WTC11 (cell line): ENCODE results near the gene SREBF1. TPM values are rescaled to one million over a fixed set of nuclear protein-coding genes. Genes with fewer than 3 reads are reported as not detected.

Experiments
- ATAC-seq: fragments of 200-7000 bp; cut with Tn5 transposase; 2 replicates; pipeline ENCODE4 v1.10.0; 2021; ENCODE audit warnings: mild to moderate bottlenecking, moderate library complexity
- CTCF ChIA-PET: fragments of 300-600 bp; sonication (Branson Sonifier 250); formaldehyde crosslinking; loops from one replicate; lab custom pipeline; 2021; ENCODE audit warnings: antibody characterized with exemption; lab: Charles Lee
- POLR2A ChIA-PET: fragments of 350-600 bp; sonication (Branson Sonifier 250); formaldehyde crosslinking; loops from one replicate; lab custom pipeline; 2021; ENCODE audit warnings: antibody characterized with exemption; lab: Charles Lee
- DNase-seq: peaks from one replicate; pipeline ENCODE4 v3.0.0; 2021; ENCODE audit warnings: low spot score
- H3K27ac Mint-ChIP-seq: 2 replicates; pipeline ENCODE4 v1.8.0; 2021; ENCODE audit warnings: mixed read lengths
- H3K27me3 Mint-ChIP-seq: 2 replicates; pipeline ENCODE4 v1.8.0; 2021; ENCODE audit warnings: low read depth, mild to moderate bottlenecking, moderate library complexity, mixed read lengths
- H3K36me3 Mint-ChIP-seq: 2 replicates; pipeline ENCODE4 v1.8.0; 2021; ENCODE audit warnings: mixed read lengths
- H3K4me1 Mint-ChIP-seq: 2 replicates; pipeline ENCODE4 v1.8.0; 2022; ENCODE audit warnings: mixed read lengths
- H3K4me3 Mint-ChIP-seq: 2 replicates; pipeline ENCODE4 v1.8.0; 2021; ENCODE audit warnings: mild to moderate bottlenecking, moderate library complexity, mixed read lengths
- H3K9me3 Mint-ChIP-seq: 2 replicates; pipeline ENCODE4 v1.8.0; 2021; ENCODE audit warnings: mixed read lengths
- ATF1 ChIP-seq: sonication (generic); formaldehyde crosslinking; IDR thresholded peaks from 2 replicates; pipeline ENCODE4 v1.8.1; 2023; ENCODE audit warnings: mild to moderate bottlenecking, moderate library complexity, missing genetic modification reagents
- ATF3 ChIP-seq: sonication (generic); formaldehyde crosslinking; conservative IDR thresholded peaks from 2 replicates; pipeline ENCODE4 v1.8.1; 2022; ENCODE audit warnings: mild to moderate bottlenecking, missing genetic modification reagents
- E2F4 ChIP-seq: sonication (generic); formaldehyde crosslinking; IDR thresholded peaks from 2 replicates; pipeline ENCODE4 v1.8.1; 2022; ENCODE audit warnings: low read depth, mild to moderate bottlenecking, moderate library complexity, missing genetic modification reagents, borderline replicate concordance
- E2F5 ChIP-seq: sonication (generic); formaldehyde crosslinking; IDR thresholded peaks from 2 replicates; pipeline ENCODE4 v1.8.1; 2022; ENCODE audit warnings: mild to moderate bottlenecking, moderate library complexity, missing genetic modification reagents
- ESRRA ChIP-seq: sonication (generic); formaldehyde crosslinking; IDR thresholded peaks from 2 replicates; pipeline ENCODE4 v1.8.1; 2022; ENCODE audit warnings: mild to moderate bottlenecking, missing genetic modification reagents, borderline replicate concordance
- FOXK1 ChIP-seq: sonication (generic); formaldehyde crosslinking; IDR thresholded peaks from 2 replicates; pipeline ENCODE4 v1.8.0; 2022; ENCODE audit warnings: mild to moderate bottlenecking, moderate library complexity, missing genetic modification reagents
- FOXP1 ChIP-seq: sonication (generic); formaldehyde crosslinking; IDR thresholded peaks from 2 replicates; pipeline ENCODE4 v1.8.0; 2022; ENCODE audit warnings: missing genetic modification reagents, mild to moderate bottlenecking, moderate library complexity, borderline replicate concordance
- GTF2I ChIP-seq: fragments of 250-450 bp; sonication (Bioruptor Pico); conservative IDR thresholded peaks from 2 replicates; pipeline ENCODE4 v1.4.0; 2021; ENCODE audit warnings: mild to moderate bottlenecking
- MAX ChIP-seq: sonication (generic); formaldehyde crosslinking; IDR thresholded peaks from 2 replicates; pipeline ENCODE4 v1.8.0; 2022; ENCODE audit warnings: mild to moderate bottlenecking, missing genetic modification reagents
- MXD4 ChIP-seq: fragments of 250-450 bp; sonication (Bioruptor Pico); IDR thresholded peaks from 2 replicates; pipeline ENCODE4 v1.8.0; 2021; ENCODE audit warnings: mild to moderate bottlenecking, moderate library complexity, borderline replicate concordance
- NFYB ChIP-seq: sonication (generic); formaldehyde crosslinking; conservative IDR thresholded peaks from 2 replicates; pipeline ENCODE4 v1.8.0; 2022; ENCODE audit warnings: low read depth, missing genetic modification reagents
- NR1H2 ChIP-seq: sonication (generic); formaldehyde crosslinking; IDR thresholded peaks from 2 replicates; pipeline ENCODE4 v1.9.0; 2021; ENCODE audit warnings: mild to moderate bottlenecking, moderate library complexity, missing genetic modification reagents
- NR3C1 ChIP-seq: sonication (generic); formaldehyde crosslinking; conservative IDR thresholded peaks from 2 replicates; pipeline ENCODE4 v1.8.1; 2023; ENCODE audit warnings: low read depth, mild to moderate bottlenecking, missing genetic modification reagents
- SMAD4 ChIP-seq: sonication (generic); formaldehyde crosslinking; IDR thresholded peaks from 2 replicates; pipeline ENCODE4 v1.8.0; 2022; ENCODE audit warnings: mild to moderate bottlenecking, missing genetic modification reagents
- SOX15 ChIP-seq: fragments of 250-450 bp; sonication (Bioruptor Pico); IDR thresholded peaks from 2 replicates; pipeline ENCODE4 v1.9.0; 2021; ENCODE audit warnings: mild to moderate bottlenecking
- TCF7 ChIP-seq: sonication (generic); formaldehyde crosslinking; IDR thresholded peaks from 2 replicates; pipeline ENCODE4 v1.8.0; 2022; ENCODE audit warnings: mild to moderate bottlenecking, low read depth, missing genetic modification reagents, moderate library complexity
- TEAD1 ChIP-seq: sonication (generic); formaldehyde crosslinking; IDR thresholded peaks from 2 replicates; pipeline ENCODE4 v1.8.0; 2022; ENCODE audit warnings: mild to moderate bottlenecking, missing genetic modification reagents
- ZMAT4 ChIP-seq: fragments of 250-450 bp; sonication (Bioruptor Pico); IDR thresholded peaks from 2 replicates; pipeline ENCODE4 v1.9.0; 2021; ENCODE audit warnings: mild to moderate bottlenecking
- ZNF138 ChIP-seq: sonication (generic); formaldehyde crosslinking; conservative IDR thresholded peaks from 2 replicates; pipeline ENCODE4 v1.8.1; 2022; ENCODE audit warnings: mild to moderate bottlenecking, moderate library complexity, missing genetic modification reagents
- total RNA-seq: library from RNA; stranded (reverse); gene quantifications from 3 replicates; pipeline ENCODE4 v1.2.3, GENCODE V29; 2021
- TF ChIP-seq, protein P1 (sequence below): fragments of 250-450 bp; sonication (Bioruptor Pico); IDR thresholded peaks from 2 replicates; pipeline ENCODE4 v1.9.0; 2021; ENCODE audit warnings: mild to moderate bottlenecking
- TF ChIP-seq, protein P2 (sequence below): fragments of 200-600 bp; IDR thresholded peaks from 2 replicates; pipeline ENCODE4 v1.8.0; 2022; ENCODE audit warnings: antibody characterized with exemption
- TF ChIP-seq, protein P3 (sequence below): sonication (generic); formaldehyde crosslinking; IDR thresholded peaks from 2 replicates; pipeline ENCODE4 v1.8.1; 2022; ENCODE audit warnings: mild to moderate bottlenecking, missing genetic modification reagents, moderate library complexity, borderline replicate concordance

Gene SREBF1
- total RNA-seq, 1 experiment from 2014 or later: 93.7 TPM

DNA sequence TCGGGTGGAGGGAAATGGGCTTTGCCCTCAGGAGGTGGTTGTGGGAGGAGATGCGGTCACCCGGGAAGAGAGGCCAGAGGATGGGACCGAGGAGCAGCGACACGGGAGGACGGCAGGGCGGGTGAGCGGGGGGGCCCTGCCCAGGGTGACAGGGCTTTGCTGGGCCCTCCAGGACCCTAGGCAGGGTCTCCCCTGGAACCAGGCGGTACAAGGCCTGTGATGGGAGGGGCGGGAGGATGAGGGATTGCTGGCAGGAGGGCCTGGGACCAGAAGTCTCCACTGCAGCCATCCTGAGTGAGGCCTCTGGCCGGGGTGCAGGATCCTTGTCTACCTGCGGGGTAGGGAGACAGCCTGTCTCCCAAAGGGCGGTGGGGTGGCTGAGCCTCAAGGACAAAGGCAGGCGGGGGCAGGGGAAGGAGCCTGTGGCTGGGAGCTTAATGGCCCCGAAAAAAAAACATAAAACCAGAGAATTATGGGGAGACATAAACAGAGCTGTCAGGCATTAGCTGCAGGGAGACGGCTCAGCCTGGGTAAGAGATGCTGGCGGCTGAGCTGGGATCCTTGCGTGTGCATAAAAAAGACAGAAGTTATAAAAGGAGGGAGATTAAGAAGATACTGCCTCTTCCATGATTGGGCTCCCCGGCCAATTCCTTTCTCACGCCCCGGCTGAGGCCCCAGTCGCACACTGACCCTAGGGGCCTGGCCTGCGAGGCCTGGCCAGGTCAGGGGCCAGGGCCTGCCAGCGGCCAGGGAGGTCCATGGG lies 66.7 kb downstream of the SREBF1 start:
- Mint-ChIP-seq H3K4me3 (no peak overlapping the region), H3K36me3 (no peaks in the 10 kb centered on the region), H3K27me3 (no peaks in the 10 kb centered on the region; the same call in 1 of the 2 replicates), H3K27ac (no peak overlapping the region), H3K9me3 (no peaks in the 10 kb centered on the region), H3K4me1 (peaks cover 19% of the 10 kb centered on the region)
- ATAC-seq (peak; percentile 47), DNase-seq (no peak)
- TF ChIP-seq SMAD4 (CRISPR knock-in tag) (no peak), MXD4 (CRISPR knock-in tag) (no peak), ATF3 (CRISPR knock-in tag) (no peak), ZMAT4 (CRISPR knock-in tag) (no peak), E2F5 (CRISPR knock-in tag) (no peak), NR3C1 (CRISPR knock-in tag) (no peak), SOX15 (no peak), FOXP1 (CRISPR knock-in tag) (no peak)
- TF ChIP-seq, protein P1, sequence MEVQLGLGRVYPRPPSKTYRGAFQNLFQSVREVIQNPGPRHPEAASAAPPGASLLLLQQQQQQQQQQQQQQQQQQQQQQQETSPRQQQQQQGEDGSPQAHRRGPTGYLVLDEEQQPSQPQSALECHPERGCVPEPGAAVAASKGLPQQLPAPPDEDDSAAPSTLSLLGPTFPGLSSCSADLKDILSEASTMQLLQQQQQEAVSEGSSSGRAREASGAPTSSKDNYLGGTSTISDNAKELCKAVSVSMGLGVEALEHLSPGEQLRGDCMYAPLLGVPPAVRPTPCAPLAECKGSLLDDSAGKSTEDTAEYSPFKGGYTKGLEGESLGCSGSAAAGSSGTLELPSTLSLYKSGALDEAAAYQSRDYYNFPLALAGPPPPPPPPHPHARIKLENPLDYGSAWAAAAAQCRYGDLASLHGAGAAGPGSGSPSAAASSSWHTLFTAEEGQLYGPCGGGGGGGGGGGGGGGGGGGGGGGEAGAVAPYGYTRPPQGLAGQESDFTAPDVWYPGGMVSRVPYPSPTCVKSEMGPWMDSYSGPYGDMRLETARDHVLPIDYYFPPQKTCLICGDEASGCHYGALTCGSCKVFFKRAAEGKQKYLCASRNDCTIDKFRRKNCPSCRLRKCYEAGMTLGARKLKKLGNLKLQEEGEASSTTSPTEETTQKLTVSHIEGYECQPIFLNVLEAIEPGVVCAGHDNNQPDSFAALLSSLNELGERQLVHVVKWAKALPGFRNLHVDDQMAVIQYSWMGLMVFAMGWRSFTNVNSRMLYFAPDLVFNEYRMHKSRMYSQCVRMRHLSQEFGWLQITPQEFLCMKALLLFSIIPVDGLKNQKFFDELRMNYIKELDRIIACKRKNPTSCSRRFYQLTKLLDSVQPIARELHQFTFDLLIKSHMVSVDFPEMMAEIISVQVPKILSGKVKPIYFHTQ: no peak
- ChIA-PET POLR2A (interaction anchor here (0.6 kb wide), 1 partner anchor 274 kb away, joined by 3 read pairs; the partner anchor contains the start of gene RASD1), CTCF (interaction anchor here (1.2 to 1.5 kb wide), 2 partner anchors 11 to 43 kb away, joined by 3 read pairs; no protein-coding TSS in a partner anchor)

GRCh38 chr17:17768424-17769088 lies 68.2 kb downstream of the SREBF1 start:
- no peak for ATAC-seq
- Mint-ChIP-seq H3K36me3 (no peaks in the 10 kb centered on the region), H3K4me1 (peaks cover 19% of the 10 kb centered on the region), H3K27ac (peak overlapping the region; percentile 37; the same call in 1 of the 2 replicates), H3K9me3 (no peaks in the 10 kb centered on the region), H3K4me3 (no peak overlapping the region), H3K27me3 (no peaks in the 10 kb centered on the region; the same call in none of the 2 replicates)
- ChIA-PET CTCF (interaction anchor here (0.7 kb wide), 1 partner anchor 52 kb away, joined by 3 read pairs; no protein-coding TSS in a partner anchor), POLR2A (no interaction called here)
- no peak for DNase-seq
- TF ChIP-seq, protein P2, sequence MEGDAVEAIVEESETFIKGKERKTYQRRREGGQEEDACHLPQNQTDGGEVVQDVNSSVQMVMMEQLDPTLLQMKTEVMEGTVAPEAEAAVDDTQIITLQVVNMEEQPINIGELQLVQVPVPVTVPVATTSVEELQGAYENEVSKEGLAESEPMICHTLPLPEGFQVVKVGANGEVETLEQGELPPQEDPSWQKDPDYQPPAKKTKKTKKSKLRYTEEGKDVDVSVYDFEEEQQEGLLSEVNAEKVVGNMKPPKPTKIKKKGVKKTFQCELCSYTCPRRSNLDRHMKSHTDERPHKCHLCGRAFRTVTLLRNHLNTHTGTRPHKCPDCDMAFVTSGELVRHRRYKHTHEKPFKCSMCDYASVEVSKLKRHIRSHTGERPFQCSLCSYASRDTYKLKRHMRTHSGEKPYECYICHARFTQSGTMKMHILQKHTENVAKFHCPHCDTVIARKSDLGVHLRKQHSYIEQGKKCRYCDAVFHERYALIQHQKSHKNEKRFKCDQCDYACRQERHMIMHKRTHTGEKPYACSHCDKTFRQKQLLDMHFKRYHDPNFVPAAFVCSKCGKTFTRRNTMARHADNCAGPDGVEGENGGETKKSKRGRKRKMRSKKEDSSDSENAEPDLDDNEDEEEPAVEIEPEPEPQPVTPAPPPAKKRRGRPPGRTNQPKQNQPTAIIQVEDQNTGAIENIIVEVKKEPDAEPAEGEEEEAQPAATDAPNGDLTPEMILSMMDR: no peak
- TF ChIP-seq NR1H2 (CRISPR knock-in tag) (no peak), ESRRA (CRISPR knock-in tag) (no peak), NR3C1 (CRISPR knock-in tag) (no peak), TCF7 (CRISPR knock-in tag) (no peak), SOX15 (no peak), FOXP1 (CRISPR knock-in tag) (no peak), GTF2I (CRISPR knock-in tag) (no peak), MAX (CRISPR knock-in tag) (no peak), TEAD1 (CRISPR knock-in tag) (no peak), E2F4 (no peak), ZNF138 (no peak), NFYB (no peak), FOXK1 (no peak), ATF1 (CRISPR knock-in tag) (no peak)
- TF ChIP-seq, protein P3, sequence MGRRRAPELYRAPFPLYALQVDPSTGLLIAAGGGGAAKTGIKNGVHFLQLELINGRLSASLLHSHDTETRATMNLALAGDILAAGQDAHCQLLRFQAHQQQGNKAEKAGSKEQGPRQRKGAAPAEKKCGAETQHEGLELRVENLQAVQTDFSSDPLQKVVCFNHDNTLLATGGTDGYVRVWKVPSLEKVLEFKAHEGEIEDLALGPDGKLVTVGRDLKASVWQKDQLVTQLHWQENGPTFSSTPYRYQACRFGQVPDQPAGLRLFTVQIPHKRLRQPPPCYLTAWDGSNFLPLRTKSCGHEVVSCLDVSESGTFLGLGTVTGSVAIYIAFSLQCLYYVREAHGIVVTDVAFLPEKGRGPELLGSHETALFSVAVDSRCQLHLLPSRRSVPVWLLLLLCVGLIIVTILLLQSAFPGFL: no peak
